Measurements from ENCODE around the gene CHMP1A. TPM values are rescaled to one million over a fixed set of nuclear protein-coding genes. Genes with fewer than 3 reads are reported as not detected.
"Not testable (repeated sequence)": the region's sequence is repeated elsewhere in the genome, so short reads cannot be mapped to it uniquely, and the experiment has no call there.

Gene CHMP1A
- total and polyA plus RNA-seq, 2 of the 8 experiments (the other 6 are each of a cell fraction or from before 2014, with no cell fraction given): 64.4 to 75.8 TPM

GRCh38 chr16:89694784-89695085 lies 37.2 kb upstream of the CHMP1A start:
- H3K23ac ChIP-seq (ENCODE audit: insufficient read length); H2BK20ac ChIP-seq (ENCODE audit: low read length); H4K8ac ChIP-seq (ENCODE audit: extremely low read depth, insufficient read depth, low read length); H3K79me1 ChIP-seq (ENCODE audit: low read depth, low read length); H4K91ac ChIP-seq (replicated peaks; ENCODE audit: insufficient read length, low read length); H3K4me1 ChIP-seq (replicated peaks in 1 of 4; ENCODE audit: control insufficient read depth in 3 of 4, insufficient read depth in 4 of 4, low read length in 3 of 4); DNase-seq (ENCODE audit: low read depth in 1 of 2, low spot score in 2 of 2); H3K79me2 ChIP-seq (ENCODE audit: control insufficient read depth in 1 of 2, insufficient read depth in 2 of 2, low read length in 2 of 2); H3K18ac ChIP-seq (ENCODE audit: extremely low read depth, low read length); H2AK5ac ChIP-seq (ENCODE audit: low read depth, low read length); H2AFZ ChIP-seq (ENCODE audit: low read length); H3K4me3 ChIP-seq (ENCODE audit: extremely low read depth in 1 of 4, insufficient read depth in 2 of 4, low read depth in 3 of 4, low read length in 4 of 4); H4K5ac ChIP-seq (ENCODE audit: insufficient read length, low read depth, low read length); H2BK12ac ChIP-seq (ENCODE audit: low read depth, low read length); H2BK5ac ChIP-seq (ENCODE audit: low read depth, low read length); H3K4me2 ChIP-seq (ENCODE audit: insufficient read depth in 1 of 2, low read depth in 2 of 2, low read length in 2 of 2); H3K23me2 ChIP-seq (ENCODE audit: low read depth, low read length); H3K14ac ChIP-seq (ENCODE audit: insufficient read length); H3K4ac ChIP-seq (replicated peaks; ENCODE audit: insufficient read length, low read depth, low read length); H3K27me3 ChIP-seq (replicated peaks in 1 of 4; ENCODE audit: control insufficient read depth in 3 of 4, extremely low read depth in 1 of 4, insufficient read depth in 3 of 4, low read length in 3 of 4); H3K27ac ChIP-seq (ENCODE audit: low read depth, low read length); H3K9ac ChIP-seq (replicated peaks in 1 of 4; ENCODE audit: extremely low read depth in 1 of 4, low read depth in 3 of 4, low read length in 3 of 4); H3K9me3 ChIP-seq (ENCODE audit: insufficient read depth in 2 of 2, low read depth in 1 of 2, low read length in 1 of 2); H2BK120ac ChIP-seq (replicated peaks; ENCODE audit: low read depth, low read length); FAIRE-seq; H3K56ac ChIP-seq (replicated peaks; ENCODE audit: insufficient read length, low read depth, low read length); H2BK15ac ChIP-seq (ENCODE audit: low read length): not testable (repeated sequence)
- H4K20me1 ChIP-seq (replicated peaks in 1 of 2; ENCODE audit: control insufficient read depth in 1 of 2, insufficient read depth in 2 of 2, low read length in 2 of 2): peaks cover 0 to 23% of the 10 kb centered on the region in 2 experiments
- peaks cover 3 to 40% (median 17%) of the 10 kb centered on the region in 4 experiments; a peak in 7 of 8 replicates for H3K36me3 ChIP-seq (ENCODE audit: control insufficient read depth in 2 of 4, insufficient read depth in 4 of 4, low read length in 3 of 4)
- ChIA-PET CTCF (ENCODE audit: partially characterized antibody) (interaction anchor here (1.0 to 2.0 kb wide), 5 partner anchors 8 to 216 kb away, joined by 3 to 5 read pairs (median 3); partner anchors contain the start of gene CDK10), POLR2A (ENCODE audit: partially characterized antibody) (interaction anchor here (0.6 to 6.6 kb wide), 11 partner anchors 8 to 133 kb away, joined by 3 to 36 read pairs (median 3); partner anchors contain the start of gene CDK10)
- WGBS, 2 experiments (ENCODE audit: extremely low coverage in 1 of 2, insufficient coverage in 1 of 2, insufficient read length in 1 of 2, insufficient replicate concordance in 2 of 2, low coverage in 1 of 2, low lambda C conversion rate in 2 of 2, missing lambda C conversion rate in 1 of 2): 95% methylated on average over 11 of the region's 23 CpGs; no CpG with 5 or more reads in 1 of the 2 experiments

Data from H1 (cell line).